Subcutaneous adipose tissue (tissue), 4 donors: ENCODE measurements around the gene FBLN2. TPM values are rescaled to one million over a fixed set of nuclear protein-coding genes. Genes with fewer than 3 reads are reported as not detected.

ENCODE experiments used
- CTCF ChIP-seq: fragments of 450-650 bp; IDR thresholded peaks from one replicate; pipeline ENCODE4 v1.5.1; 2016; ENCODE audit warnings: low read depth, mild to moderate bottlenecking, control low read depth, antibody characterized with exemption, moderate library complexity
- total RNA-seq, 4 donors: library from RNA; depleted of rRNA; stranded (reverse); fragments of >200 nt; gene quantifications; one replicate each; pipeline ENCODE4 v1.1.0, GENCODE V29; 2016

FBLN2 gene
- total RNA-seq, 4 donors from 2014 or later, result 215 to 456 (median 410) TPM

GRCh38 chr3:13671482-13672233 is 122.7 kb downstream of the FBLN2 start:
- TF ChIP-seq CTCF, result no peak

GRCh38 chr3:13673207-13673606 is 124.3 kb downstream of the FBLN2 start:
- TF ChIP-seq CTCF, result no peak

- TF ChIP-seq CTCF, result no peak
Observed at GRCh38 chr3:13674538-13675185, 125.7 kb downstream of the FBLN2 start.

- no peak for TF ChIP-seq CTCF
Observed at GRCh38 chr3:13676356-13677017, 127.6 kb downstream of the FBLN2 start.

GRCh38 chr3:13677272-13677671 is 128.3 kb downstream of the FBLN2 start:
- no peak for TF ChIP-seq CTCF

- no peak for TF ChIP-seq CTCF
Observed at GRCh38 chr3:13681931-13682330, 133.0 kb downstream of the FBLN2 start.

GRCh38 chr3:13682331-13683013 is 133.5 kb downstream of the FBLN2 start:
- TF ChIP-seq CTCF, result no peak
